GM23338 (cell line): ENCODE results near the gene LRFN4. TPM values are rescaled to one million over a fixed set of nuclear protein-coding genes. Genes with fewer than 3 reads are reported as not detected.

Experiments used
- ATAC-seq: fragments of 200-7000 bp; cut with Tn5 transposase; 3 replicates; pipeline ENCODE4 v1.9.1; 2020
- DNase-seq: peaks from one replicate; pipeline ENCODE4 v3.0.0-alpha.2; 2015; ENCODE audit warnings: low spot score
- H2AFZ ChIP-seq: fragments of 200-600 bp; sonication (generic); 2 replicates; pipeline ENCODE4 v1.8.0; 2016; ENCODE audit warnings: antibody characterized with exemption, mild to moderate bottlenecking, moderate library complexity
- H3F3A ChIP-seq: fragments of 200-600 bp; sonication (generic); replicated peaks from 2 replicates; pipeline ENCODE4 v1.8.0; 2017; ENCODE audit warnings: antibody characterized with exemption, mixed run types, low read depth
- H3K27ac ChIP-seq: fragments of 200-600 bp; sonication (generic); 2 replicates; pipeline ENCODE4 v1.6.1; 2016; ENCODE audit warnings: low read depth
- H3K27me3 ChIP-seq: fragments of 200-600 bp; sonication (generic); 2 replicates; pipeline ENCODE4 v1.8.0; 2016; ENCODE audit warnings: mild to moderate bottlenecking, mixed run types, moderate library complexity; ENCODE audit not compliant: insufficient read depth
- H3K36me3 ChIP-seq: fragments of 200-600 bp; sonication (generic); 2 replicates; pipeline ENCODE4 v1.8.0; 2016; ENCODE audit warnings: mild to moderate bottlenecking; ENCODE audit not compliant: insufficient read depth
- H3K4me1 ChIP-seq: fragments of 200-600 bp; sonication (generic); 2 replicates; pipeline ENCODE4 v1.8.0; 2016; ENCODE audit warnings: mild to moderate bottlenecking, moderate library complexity; ENCODE audit not compliant: insufficient read depth
- H3K4me2 ChIP-seq: fragments of 200-600 bp; sonication (generic); 2 replicates; pipeline ENCODE4 v1.7.1; 2017; ENCODE audit warnings: mixed run types
- H3K4me3 ChIP-seq: fragments of 200-600 bp; sonication (generic); 2 replicates; pipeline ENCODE4 v1.6.1; 2016; ENCODE audit warnings: mixed run types
- H3K79me2 ChIP-seq: fragments of 200-600 bp; sonication (generic); replicated peaks from 2 replicates; pipeline ENCODE4 v1.8.0; 2017; ENCODE audit warnings: mild to moderate bottlenecking; ENCODE audit not compliant: insufficient read depth
- H3K9me2 ChIP-seq: fragments of 200-600 bp; sonication (generic); 2 replicates; pipeline ENCODE4 v1.8.0; 2017; ENCODE audit not compliant: insufficient read depth
- H4K20me1 ChIP-seq: fragments of 200-600 bp; sonication (generic); replicated peaks from 2 replicates; pipeline ENCODE4 v1.8.0; 2017; ENCODE audit warnings: mild to moderate bottlenecking; ENCODE audit not compliant: insufficient read depth
- H3K27ac Mint-ChIP-seq: 2 replicates; pipeline ENCODE4 v1.8.0; 2020; ENCODE audit warnings: inconsistent platforms, mild to moderate bottlenecking, moderate library complexity, mixed read lengths
- H3K27me3 Mint-ChIP-seq: 3 replicates; pipeline ENCODE4 v1.8.0; 2022; ENCODE audit warnings: low read depth, mild to moderate bottlenecking, moderate library complexity, mixed read lengths, inconsistent platforms; ENCODE audit not compliant: insufficient read depth, poor library complexity
- H3K36me3 Mint-ChIP-seq: 3 replicates; pipeline ENCODE4 v1.8.0; 2021; ENCODE audit warnings: low read depth, mild to moderate bottlenecking, inconsistent platforms, moderate library complexity, mixed read lengths
- H3K4me1 Mint-ChIP-seq: 3 replicates; pipeline ENCODE4 v1.8.0; 2020; ENCODE audit warnings: mild to moderate bottlenecking, inconsistent platforms, mixed read lengths
- H3K4me3 Mint-ChIP-seq: 3 replicates; pipeline ENCODE4 v1.8.0; 2021; ENCODE audit warnings: moderate library complexity, mild to moderate bottlenecking, inconsistent platforms, mixed read lengths
- H3K9me3 Mint-ChIP-seq: 3 replicates; pipeline ENCODE4 v1.8.0; 2020; ENCODE audit warnings: moderate library complexity, mild to moderate bottlenecking, inconsistent platforms, mixed read lengths
- EZH2phosphoT487 ChIP-seq: fragments of 200-600 bp; sonication (generic); IDR thresholded peaks from one replicate; pipeline ENCODE4 v1.8.1; 2018; ENCODE audit warnings: antibody characterized with exemption; ENCODE audit not compliant: unreplicated experiment
- POLR2AphosphoS5 ChIP-seq: IDR thresholded peaks from 2 replicates; pipeline ENCODE4 v1.6.1; 2016; ENCODE audit warnings: antibody characterized with exemption, low read depth
- STAT1 ChIP-seq: IDR thresholded peaks from one replicate; pipeline ENCODE4 v1.6.1; 2016; ENCODE audit warnings: antibody characterized with exemption; ENCODE audit not compliant: unreplicated experiment
- polyA plus RNA-seq: library from polyadenylated mRNA; unstranded; fragments of >200 nt; fragmentation: Nextera tagmentation; extraction: Ambion mirVana; gene quantifications from 2 replicates; pipeline ENCODE4 v1.2.1, GENCODE V29; 2016
- total RNA-seq: library from RNA; depleted of rRNA; stranded (reverse); fragments of >200 nt; shearing (Covaris generic); gene quantifications from 2 replicates; pipeline ENCODE4 v1.2.3, GENCODE V29; 2014
- TF ChIP-seq, protein P1 (sequence below): fragments of 250-450 bp; sonication (Bioruptor Pico); IDR thresholded peaks from 2 replicates; pipeline ENCODE4 v1.5.0; 2020; ENCODE audit warnings: mild to moderate bottlenecking, moderate library complexity

The LRFN4 gene
- total and polyA plus RNA-seq, 2 experiments from 2014 or later = 9.8 to 63.5 TPM

DNA sequence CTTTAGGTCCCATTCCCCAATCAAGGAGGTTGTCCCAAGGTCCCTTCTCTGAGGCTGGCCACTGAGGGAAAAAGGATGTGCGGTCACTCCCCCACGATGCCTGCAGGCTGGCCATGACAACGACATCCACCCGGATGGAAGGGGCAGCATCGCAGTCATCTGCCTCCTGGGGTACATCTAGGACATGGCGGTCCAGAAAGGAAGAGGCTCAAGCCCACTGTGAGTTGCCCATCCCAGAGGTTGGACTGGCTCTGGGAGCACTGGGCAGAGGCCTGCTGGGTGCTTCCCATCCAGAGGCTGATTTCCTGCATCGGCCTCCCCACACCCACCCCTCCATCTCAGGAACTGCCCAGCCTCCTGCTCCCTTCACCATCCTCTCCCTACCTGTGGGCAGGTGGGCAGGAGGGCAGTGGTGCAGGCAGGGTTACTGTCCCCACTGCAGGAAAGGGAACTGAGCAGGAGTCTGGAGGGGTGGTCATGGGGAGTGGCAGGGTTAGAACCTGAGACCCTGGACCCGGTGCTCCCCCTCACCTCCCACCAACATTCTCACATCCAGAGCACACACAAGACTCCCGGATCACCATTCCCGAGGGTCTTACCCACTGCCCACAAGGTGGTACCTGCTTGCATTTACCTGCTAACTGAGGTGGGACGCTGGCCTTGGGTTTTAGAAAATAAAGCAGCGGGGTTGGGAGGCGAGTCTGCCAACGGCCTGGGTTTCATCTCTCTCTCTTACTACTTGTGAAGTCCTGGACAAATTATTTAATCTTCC lies 9.2 kb upstream of the LRFN4 start:
- Mint-ChIP-seq H3K36me3 (peaks cover 18% of the 10 kb centered on the region), H3K4me1 (peaks cover 11% of the 10 kb centered on the region), H3K9me3 (no peaks in the 10 kb centered on the region; the same call in 2 of the 3 replicates), H3K4me3 (no peak overlapping the region), H3K27ac (no peak overlapping the region), H3K27me3 (peaks cover 9% of the 10 kb centered on the region)
- H4K20me1 ChIP-seq = peaks cover 11% of the 10 kb centered on the region; the same call in 1 of the 2 replicates
- H3K36me3 ChIP-seq = no peaks in the 10 kb centered on the region
- no peak overlapping the region for H2AFZ ChIP-seq
- TF ChIP-seq POLR2AphosphoS5 (peak; percentile 43), EZH2phosphoT487 (no peak), STAT1 (no peak)
- TF ChIP-seq, protein P1, sequence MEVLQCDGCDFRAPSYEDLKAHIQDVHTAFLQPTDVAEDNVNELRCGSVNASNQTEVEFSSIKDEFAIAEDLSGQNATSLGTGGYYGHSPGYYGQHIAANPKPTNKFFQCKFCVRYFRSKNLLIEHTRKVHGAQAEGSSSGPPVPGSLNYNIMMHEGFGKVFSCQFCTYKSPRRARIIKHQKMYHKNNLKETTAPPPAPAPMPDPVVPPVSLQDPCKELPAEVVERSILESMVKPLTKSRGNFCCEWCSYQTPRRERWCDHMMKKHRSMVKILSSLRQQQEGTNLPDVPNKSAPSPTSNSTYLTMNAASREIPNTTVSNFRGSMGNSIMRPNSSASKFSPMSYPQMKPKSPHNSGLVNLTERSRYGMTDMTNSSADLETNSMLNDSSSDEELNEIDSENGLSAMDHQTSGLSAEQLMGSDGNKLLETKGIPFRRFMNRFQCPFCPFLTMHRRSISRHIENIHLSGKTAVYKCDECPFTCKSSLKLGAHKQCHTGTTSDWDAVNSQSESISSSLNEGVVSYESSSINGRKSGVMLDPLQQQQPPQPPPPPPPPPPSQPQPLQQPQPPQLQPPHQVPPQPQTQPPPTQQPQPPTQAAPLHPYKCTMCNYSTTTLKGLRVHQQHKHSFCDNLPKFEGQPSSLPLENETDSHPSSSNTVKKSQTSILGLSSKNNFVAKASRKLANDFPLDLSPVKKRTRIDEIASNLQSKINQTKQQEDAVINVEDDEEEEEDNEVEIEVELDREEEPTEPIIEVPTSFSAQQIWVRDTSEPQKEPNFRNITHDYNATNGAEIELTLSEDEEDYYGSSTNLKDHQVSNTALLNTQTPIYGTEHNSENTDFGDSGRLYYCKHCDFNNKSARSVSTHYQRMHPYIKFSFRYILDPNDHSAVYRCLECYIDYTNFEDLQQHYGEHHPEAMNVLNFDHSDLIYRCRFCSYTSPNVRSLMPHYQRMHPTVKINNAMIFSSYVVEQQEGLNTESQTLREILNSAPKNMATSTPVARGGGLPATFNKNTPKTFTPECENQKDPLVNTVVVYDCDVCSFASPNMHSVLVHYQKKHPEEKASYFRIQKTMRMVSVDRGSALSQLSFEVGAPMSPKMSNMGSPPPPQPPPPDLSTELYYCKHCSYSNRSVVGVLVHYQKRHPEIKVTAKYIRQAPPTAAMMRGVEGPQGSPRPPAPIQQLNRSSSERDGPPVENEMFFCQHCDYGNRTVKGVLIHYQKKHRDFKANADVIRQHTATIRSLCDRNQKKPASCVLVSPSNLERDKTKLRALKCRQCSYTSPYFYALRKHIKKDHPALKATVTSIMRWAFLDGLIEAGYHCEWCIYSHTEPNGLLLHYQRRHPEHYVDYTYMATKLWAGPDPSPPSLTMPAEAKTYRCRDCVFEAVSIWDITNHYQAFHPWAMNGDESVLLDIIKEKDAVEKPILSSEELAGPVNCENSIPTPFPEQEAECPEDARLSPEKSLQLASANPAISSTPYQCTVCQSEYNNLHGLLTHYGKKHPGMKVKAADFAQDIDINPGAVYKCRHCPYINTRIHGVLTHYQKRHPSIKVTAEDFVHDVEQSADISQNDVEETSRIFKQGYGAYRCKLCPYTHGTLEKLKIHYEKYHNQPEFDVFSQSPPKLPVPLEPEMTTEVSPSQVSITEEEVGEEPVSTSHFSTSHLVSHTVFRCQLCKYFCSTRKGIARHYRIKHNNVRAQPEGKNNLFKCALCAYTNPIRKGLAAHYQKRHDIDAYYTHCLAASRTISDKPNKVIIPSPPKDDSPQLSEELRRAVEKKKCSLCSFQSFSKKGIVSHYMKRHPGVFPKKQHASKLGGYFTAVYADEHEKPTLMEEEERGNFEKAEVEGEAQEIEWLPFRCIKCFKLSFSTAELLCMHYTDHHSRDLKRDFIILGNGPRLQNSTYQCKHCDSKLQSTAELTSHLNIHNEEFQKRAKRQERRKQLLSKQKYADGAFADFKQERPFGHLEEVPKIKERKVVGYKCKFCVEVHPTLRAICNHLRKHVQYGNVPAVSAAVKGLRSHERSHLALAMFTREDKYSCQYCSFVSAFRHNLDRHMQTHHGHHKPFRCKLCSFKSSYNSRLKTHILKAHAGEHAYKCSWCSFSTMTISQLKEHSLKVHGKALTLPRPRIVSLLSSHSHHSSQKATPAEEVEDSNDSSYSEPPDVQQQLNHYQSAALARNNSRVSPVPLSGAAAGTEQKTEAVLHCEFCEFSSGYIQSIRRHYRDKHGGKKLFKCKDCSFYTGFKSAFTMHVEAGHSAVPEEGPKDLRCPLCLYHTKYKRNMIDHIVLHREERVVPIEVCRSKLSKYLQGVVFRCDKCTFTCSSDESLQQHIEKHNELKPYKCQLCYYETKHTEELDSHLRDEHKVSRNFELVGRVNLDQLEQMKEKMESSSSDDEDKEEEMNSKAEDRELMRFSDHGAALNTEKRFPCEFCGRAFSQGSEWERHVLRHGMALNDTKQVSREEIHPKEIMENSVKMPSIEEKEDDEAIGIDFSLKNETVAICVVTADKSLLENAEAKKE = no peak
- DNase-seq (no peak), ATAC-seq (no peak)
- peaks cover 3% of the 10 kb centered on the region; the same call in 1 of the 2 replicates for H3F3A ChIP-seq
- peaks cover 5% of the 10 kb centered on the region; the same call in 1 of the 2 replicates for H3K4me1 ChIP-seq
- no peaks in the 10 kb centered on the region for H3K27me3 ChIP-seq
- H3K9me2 ChIP-seq = no peaks in the 10 kb centered on the region
- H3K4me2 ChIP-seq = no peak overlapping the region
- H3K4me3 ChIP-seq = no peak overlapping the region
- peaks cover 17% of the 10 kb centered on the region for H3K79me2 ChIP-seq
- H3K27ac ChIP-seq = no peak overlapping the region
